ENCODE results near the gene REL. TPM values are rescaled to one million over a fixed set of nuclear protein-coding genes. Genes with fewer than 3 reads are reported as not detected.

The REL gene
- total RNA-seq, 1 experiment from 2014 or later, result 10.0 TPM

DNA sequence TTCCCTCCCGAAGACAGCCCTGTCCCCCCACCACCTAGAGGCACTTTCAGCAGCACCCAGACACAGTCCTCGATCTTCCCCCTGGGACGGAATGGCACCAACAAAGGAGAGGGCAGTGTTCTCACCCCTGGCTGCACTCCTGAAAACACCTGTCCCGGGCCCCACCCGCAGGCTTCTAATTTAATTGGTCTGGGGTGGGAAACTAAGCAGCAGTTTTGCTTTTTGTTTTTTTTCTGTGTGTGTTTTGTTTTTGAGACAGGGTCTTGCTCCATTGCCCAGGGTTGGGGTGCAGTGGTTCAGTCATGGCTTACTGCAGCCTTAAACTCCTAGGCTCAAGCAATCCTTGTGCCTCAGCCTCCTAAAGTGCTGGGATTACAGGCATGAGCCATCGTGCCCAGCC lies 38.4 kb upstream of the REL start:
- intact Hi-C loops (cut with micrococcal nuclease; ENCODE audit: unreplicated experiment) (no loop called here), in situ Hi-C loops (cut with HindIII; ENCODE audit: low pct_unique_long_range_greater_than_20kb, low sequenced_read_pairs) (no loop called here)
- no TSS peak for BruUV-seq (replicated peaks)
- Histone ChIP-seq H3K9me3 (ENCODE audit: control insufficient read depth, insufficient read depth, low read depth, low read length) (no peaks in the 10 kb centered on the region), H3K36me3 (ENCODE audit: control insufficient read depth, insufficient read depth, low read length) (no peaks in the 10 kb centered on the region), H3K4me1 (ENCODE audit: control insufficient read depth, insufficient read depth, low read length) (no peaks in the 10 kb centered on the region), H3K27me3 (ENCODE audit: control insufficient read depth, insufficient read depth, low read length) (no peaks in the 10 kb centered on the region), H3K27ac (ENCODE audit: low read length) (no peak overlapping the region), H3K4me3 (ENCODE audit: low read depth in 2 of 2, low read length in 2 of 2) (no peak overlapping the region)
- TF ChIP-seq TCF7L2 (IDR thresholded peaks at IDR 0.05; ENCODE audit: low read depth, low read length), result no peak
- no peak for TF ChIP-seq POLR2AphosphoS5 (IDR thresholded peaks at IDR 0.05; ENCODE audit: low read depth, low read length)
- TF ChIP-seq, protein P1, sequence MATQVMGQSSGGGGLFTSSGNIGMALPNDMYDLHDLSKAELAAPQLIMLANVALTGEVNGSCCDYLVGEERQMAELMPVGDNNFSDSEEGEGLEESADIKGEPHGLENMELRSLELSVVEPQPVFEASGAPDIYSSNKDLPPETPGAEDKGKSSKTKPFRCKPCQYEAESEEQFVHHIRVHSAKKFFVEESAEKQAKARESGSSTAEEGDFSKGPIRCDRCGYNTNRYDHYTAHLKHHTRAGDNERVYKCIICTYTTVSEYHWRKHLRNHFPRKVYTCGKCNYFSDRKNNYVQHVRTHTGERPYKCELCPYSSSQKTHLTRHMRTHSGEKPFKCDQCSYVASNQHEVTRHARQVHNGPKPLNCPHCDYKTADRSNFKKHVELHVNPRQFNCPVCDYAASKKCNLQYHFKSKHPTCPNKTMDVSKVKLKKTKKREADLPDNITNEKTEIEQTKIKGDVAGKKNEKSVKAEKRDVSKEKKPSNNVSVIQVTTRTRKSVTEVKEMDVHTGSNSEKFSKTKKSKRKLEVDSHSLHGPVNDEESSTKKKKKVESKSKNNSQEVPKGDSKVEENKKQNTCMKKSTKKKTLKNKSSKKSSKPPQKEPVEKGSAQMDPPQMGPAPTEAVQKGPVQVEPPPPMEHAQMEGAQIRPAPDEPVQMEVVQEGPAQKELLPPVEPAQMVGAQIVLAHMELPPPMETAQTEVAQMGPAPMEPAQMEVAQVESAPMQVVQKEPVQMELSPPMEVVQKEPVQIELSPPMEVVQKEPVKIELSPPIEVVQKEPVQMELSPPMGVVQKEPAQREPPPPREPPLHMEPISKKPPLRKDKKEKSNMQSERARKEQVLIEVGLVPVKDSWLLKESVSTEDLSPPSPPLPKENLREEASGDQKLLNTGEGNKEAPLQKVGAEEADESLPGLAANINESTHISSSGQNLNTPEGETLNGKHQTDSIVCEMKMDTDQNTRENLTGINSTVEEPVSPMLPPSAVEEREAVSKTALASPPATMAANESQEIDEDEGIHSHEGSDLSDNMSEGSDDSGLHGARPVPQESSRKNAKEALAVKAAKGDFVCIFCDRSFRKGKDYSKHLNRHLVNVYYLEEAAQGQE (IDR thresholded peaks at IDR 0.05; ENCODE audit: insufficient read depth in 1 of 2, low read depth in 2 of 2, low read length in 1 of 2), result no peak
- TF ChIP-seq, protein P2, sequence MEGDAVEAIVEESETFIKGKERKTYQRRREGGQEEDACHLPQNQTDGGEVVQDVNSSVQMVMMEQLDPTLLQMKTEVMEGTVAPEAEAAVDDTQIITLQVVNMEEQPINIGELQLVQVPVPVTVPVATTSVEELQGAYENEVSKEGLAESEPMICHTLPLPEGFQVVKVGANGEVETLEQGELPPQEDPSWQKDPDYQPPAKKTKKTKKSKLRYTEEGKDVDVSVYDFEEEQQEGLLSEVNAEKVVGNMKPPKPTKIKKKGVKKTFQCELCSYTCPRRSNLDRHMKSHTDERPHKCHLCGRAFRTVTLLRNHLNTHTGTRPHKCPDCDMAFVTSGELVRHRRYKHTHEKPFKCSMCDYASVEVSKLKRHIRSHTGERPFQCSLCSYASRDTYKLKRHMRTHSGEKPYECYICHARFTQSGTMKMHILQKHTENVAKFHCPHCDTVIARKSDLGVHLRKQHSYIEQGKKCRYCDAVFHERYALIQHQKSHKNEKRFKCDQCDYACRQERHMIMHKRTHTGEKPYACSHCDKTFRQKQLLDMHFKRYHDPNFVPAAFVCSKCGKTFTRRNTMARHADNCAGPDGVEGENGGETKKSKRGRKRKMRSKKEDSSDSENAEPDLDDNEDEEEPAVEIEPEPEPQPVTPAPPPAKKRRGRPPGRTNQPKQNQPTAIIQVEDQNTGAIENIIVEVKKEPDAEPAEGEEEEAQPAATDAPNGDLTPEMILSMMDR (IDR thresholded peaks at IDR 0.05), result no peak
- no peak for TF ChIP-seq SIN3A (IDR thresholded peaks at IDR 0.05; ENCODE audit: borderline replicate concordance, insufficient read depth, low read depth, low read length)
- DNase-seq (ENCODE audit: low read depth, low spot score) (no peak), ATAC-seq (no peak)
- ChIA-PET CTCF (no interaction called here), POLR2A (no interaction called here)

DNA sequence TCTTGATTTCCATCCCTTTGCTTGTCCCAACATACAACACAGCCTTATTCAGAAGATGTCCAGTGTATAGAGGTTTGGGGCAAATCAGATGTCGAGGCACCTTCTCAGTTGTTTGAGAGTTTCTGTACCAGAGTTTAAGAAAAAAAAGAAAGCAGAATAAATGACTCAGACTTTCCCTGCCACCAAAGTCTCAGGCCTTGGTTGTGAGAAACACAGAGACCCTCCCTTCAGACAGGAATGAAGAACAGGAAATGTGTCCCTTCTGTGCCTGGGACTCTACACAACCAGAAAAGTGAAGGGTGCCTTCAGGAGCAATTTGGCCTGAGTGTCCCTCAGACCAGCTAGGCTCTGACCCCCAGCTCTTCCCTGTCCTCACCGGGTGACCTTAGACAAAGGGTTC lies 37.3 kb upstream of the REL start:
- ATAC-seq (no peak), DNase-seq (ENCODE audit: low read depth, low spot score) (no peak)
- Histone ChIP-seq H3K4me1 (ENCODE audit: control insufficient read depth, insufficient read depth, low read length) (no peaks in the 10 kb centered on the region), H3K9me3 (ENCODE audit: control insufficient read depth, insufficient read depth, low read depth, low read length) (no peaks in the 10 kb centered on the region), H3K27ac (ENCODE audit: low read length) (no peak overlapping the region), H3K27me3 (ENCODE audit: control insufficient read depth, insufficient read depth, low read length) (no peaks in the 10 kb centered on the region), H3K36me3 (ENCODE audit: control insufficient read depth, insufficient read depth, low read length) (no peaks in the 10 kb centered on the region), H3K4me3 (ENCODE audit: low read depth in 2 of 2, low read length in 2 of 2) (no peak overlapping the region)
- intact Hi-C loops (cut with micrococcal nuclease; ENCODE audit: unreplicated experiment), result no loop called here
- ChIA-PET POLR2A (no interaction called here), CTCF (no interaction called here)
- TF ChIP-seq, protein P2 (IDR thresholded peaks at IDR 0.05), result no peak
- TF ChIP-seq SIN3A (IDR thresholded peaks at IDR 0.05; ENCODE audit: borderline replicate concordance, insufficient read depth, low read depth, low read length) (no peak), TCF7L2 (IDR thresholded peaks at IDR 0.05; ENCODE audit: low read depth, low read length) (no peak), POLR2AphosphoS5 (IDR thresholded peaks at IDR 0.05; ENCODE audit: low read depth, low read length) (no peak)
- TF ChIP-seq, protein P1 (IDR thresholded peaks at IDR 0.05; ENCODE audit: insufficient read depth in 1 of 2, low read depth in 2 of 2, low read length in 1 of 2), result no peak
- no TSS peak for BruUV-seq (replicated peaks)
- in situ Hi-C loops (cut with HindIII; ENCODE audit: low pct_unique_long_range_greater_than_20kb, low sequenced_read_pairs), result no loop called here
